HG02870 (cell line): ENCODE measurements around the gene AP4B1.
"Not testable (repeated sequence)": the region's sequence is repeated elsewhere in the genome, so short reads cannot be mapped to it uniquely, and the experiment has no call there.

Source experiments
- ATAC-seq: cut with Tn5 transposase; IDR thresholded peaks from one replicate; pipeline ENCODE4 v1.9.1; 2021; ENCODE audit warnings: mild to moderate bottlenecking, moderate library complexity; ENCODE audit not compliant: unreplicated experiment

The AP4B1 gene

GRCh38 chr1:113859478-113860175, 45.0 kb downstream of the AP4B1 start:
- ATAC-seq, result peak; percentile 90

GRCh38 chr1:113858982-113859381, 45.6 kb downstream of the AP4B1 start:
- ATAC-seq, result no peak

GRCh38 chr1:113858418-113858817, 46.2 kb downstream of the AP4B1 start:
- ATAC-seq, result no peak

GRCh38 chr1:113857776-113858175, 46.8 kb downstream of the AP4B1 start:
- ATAC-seq, result no peak

- no peak for ATAC-seq
Observed at GRCh38 chr1:113856401-113856790, 48.2 kb downstream of the AP4B1 start.

GRCh38 chr1:113855630-113856400, 48.8 kb downstream of the AP4B1 start:
- ATAC-seq, result no peak

GRCh38 chr1:113854234-113854633, 50.4 kb downstream of the AP4B1 start:
- ATAC-seq, result no peak

GRCh38 chr1:113852694-113853093, 51.9 kb downstream of the AP4B1 start:
- not testable (repeated sequence) for ATAC-seq

- ATAC-seq, result no peak
Observed at GRCh38 chr1:113850127-113850796, 54.3 kb downstream of the AP4B1 start.

- ATAC-seq, result no peak
Observed at GRCh38 chr1:113849072-113849471, 55.5 kb downstream of the AP4B1 start.

GRCh38 chr1:113846391-113847035, 58.1 kb downstream of the AP4B1 start:
- no peak for ATAC-seq
